Activated CD4-positive, alpha-beta T cell treated with anti-CD3 and anti-CD28 coated beads, Interleukin-2, Interleukin-6, amounts not matched to agents 100 ng/mL and 50 ng/mL, durations not matched to agents 16 hours and 8 hours (primary cell): ENCODE data around the gene RANBP3.
"Not testable (repeated sequence)": the region's sequence is repeated elsewhere in the genome, so short reads cannot be mapped to it uniquely, and the experiment has no call there.

Experiments used
- DNase-seq: peaks from one replicate; pipeline ENCODE4 v3.0.0-alpha.2; 2020

The RANBP3 gene

GRCh38 chr19:5963855-5964254, 14.1 kb downstream of the RANBP3 start:
- DNase-seq, result no peak

- DNase-seq, result not testable (repeated sequence)
Measured at GRCh38 chr19:5963259-5963658, 14.7 kb downstream of the RANBP3 start.

GRCh38 chr19:5961969-5962945, 15.7 kb downstream of the RANBP3 start:
- DNase-seq, result peak; percentile 73

GRCh38 chr19:5961641-5961968, 16.3 kb downstream of the RANBP3 start:
- peak; percentile 34 for DNase-seq

- DNase-seq, result no peak
Measured at GRCh38 chr19:5960005-5961001, 17.6 kb downstream of the RANBP3 start.

DNA sequence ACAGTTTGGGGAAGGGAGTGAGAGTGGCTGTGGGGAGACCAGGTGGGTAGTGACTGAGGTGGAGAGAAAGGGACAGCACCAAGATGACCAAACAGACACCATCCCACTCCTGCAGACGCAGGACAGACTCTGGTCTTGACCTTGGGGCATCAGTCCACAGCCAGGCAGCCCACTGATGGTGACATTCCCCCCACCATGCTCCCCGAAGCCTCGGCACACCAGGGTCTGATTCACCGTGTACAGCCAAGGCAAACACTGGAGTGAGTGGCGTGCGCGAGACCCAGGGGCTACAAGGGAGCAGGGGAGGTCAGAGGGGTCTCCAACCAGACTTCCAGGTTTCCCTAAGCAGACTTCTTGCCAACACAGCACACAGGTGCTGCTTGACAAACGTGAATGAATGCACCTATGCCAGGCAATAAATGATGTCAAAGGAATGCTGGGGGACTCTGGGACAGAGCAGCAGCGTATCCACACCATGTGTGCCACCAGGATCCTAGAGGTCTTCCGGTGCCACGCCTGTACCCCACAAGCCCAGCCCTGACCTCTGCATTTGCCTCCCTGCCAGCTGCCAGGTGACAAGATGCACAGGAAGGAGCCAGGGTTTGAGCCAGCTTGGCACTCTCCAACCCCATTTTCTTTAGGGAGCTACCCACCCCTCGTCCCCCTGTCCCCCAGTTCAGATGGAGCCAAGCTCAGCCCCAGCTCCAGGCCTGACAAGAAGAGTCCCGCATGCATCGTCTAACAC, 18.5 kb downstream of the RANBP3 start:
- no peak for DNase-seq

DNA sequence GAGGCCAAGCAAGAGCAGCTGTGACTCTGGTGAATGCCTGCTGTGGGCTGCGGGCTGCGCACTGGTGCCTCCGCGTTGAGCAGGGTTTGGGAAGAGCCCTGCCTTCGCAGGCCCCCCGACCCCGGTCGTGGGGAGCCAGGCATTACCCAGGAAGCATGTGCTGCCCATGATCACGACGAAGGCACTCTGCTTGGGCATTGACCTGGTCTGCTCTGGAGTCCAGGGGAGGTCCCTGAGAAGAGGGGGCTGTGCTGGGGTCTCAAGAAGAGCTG, 19.2 kb downstream of the RANBP3 start:
- DNase-seq, result no peak

DNA sequence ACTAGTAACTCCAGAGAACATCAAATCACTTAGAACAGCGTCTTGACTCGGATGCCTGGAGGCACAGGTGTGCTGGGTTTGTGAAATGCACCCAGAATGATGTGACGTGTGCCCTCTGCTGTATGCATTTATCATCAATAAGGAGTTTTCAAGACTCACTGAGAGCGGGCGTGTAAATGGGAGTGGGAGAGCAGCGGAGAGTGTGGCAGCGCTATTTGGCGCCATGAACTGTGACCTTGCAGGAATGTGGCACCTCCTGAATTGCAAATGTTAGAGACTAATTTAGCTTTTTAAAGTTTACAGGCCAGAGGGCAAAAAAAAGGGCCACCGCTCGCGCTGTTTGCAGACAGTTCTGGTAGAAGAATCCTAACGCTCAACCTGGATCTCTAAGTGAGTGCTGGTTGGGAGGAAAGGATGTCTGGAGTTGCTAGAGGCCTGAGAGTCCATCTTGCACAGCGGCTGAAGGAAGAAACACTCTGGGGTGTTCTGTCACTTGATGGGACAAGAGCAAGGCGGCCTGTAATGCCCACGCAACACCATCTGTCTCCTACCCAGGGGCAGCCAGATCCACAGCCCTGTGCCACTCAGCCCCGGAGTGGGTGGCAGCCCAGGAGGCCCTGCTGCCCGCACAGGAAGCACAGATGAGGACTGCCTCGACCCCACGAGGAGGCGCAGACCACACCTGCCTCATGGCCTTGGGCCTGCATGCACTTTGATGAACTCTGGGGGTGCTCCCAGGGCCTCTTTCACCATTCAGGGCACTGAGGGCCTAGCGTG, 19.7 kb downstream of the RANBP3 start:
- DNase-seq, result no peak

DNA sequence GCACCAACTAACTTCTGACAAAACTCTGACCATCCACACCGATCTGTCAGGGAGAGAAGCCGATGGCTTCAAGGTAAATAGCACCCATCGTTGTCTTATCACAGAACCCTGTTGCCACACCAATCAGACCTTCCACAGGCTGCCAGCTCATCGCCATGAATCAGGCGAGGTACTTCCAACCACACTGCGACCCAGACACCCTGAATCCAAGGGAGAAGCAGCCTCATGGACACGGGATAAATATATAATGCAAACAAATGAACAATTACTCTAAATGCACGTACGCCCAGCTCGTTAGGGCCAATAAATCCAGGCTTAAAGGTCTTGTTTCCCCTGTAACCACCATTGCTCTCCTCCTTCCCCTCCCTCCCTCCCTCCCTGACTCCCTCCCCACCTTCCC, 20.8 kb downstream of the RANBP3 start:
- no peak for DNase-seq

- DNase-seq, result no peak
Measured at GRCh38 chr19:5956728-5957127, 21.2 kb downstream of the RANBP3 start.

GRCh38 chr19:5956323-5956722, 21.6 kb downstream of the RANBP3 start:
- no peak for DNase-seq

DNA sequence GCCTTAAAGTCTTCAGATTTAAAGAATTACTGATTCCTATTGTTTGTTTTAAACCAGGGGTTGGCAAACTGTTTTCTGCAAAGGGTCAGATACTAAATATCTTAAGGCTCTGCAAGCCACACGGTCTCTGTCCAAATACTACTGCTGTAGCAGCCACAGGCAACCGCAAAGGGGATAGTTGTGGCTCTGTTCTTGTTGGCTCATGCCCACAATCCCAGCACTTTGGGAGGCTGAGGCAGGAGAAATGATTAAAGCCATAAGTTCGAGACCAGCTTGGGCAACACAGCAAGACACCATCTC, 22.4 kb downstream of the RANBP3 start:
- DNase-seq, result no peak

DNA sequence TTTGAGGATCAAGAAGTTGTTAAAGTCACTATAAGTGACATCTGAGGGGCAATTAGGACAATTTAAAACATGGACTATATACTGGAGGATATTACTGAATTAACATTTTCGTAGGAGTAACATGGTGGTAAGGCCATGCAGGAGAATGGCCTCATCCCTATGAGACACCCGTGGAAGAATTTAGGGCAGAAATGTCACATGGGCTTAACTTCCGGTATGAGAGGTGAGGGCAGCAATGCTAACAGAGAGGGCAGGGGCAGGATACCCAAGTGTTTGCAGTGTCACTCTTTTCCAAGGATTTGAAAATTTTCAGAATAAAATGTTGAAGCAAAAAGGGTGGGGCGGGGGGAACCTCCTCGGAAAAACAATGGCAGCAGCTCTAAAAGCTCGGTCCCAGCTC, 23.6 kb downstream of the RANBP3 start:
- DNase-seq, result no peak

- DNase-seq, result peak; percentile 56
Measured at GRCh38 chr19:5953680-5954213, 24.2 kb downstream of the RANBP3 start.

DNA sequence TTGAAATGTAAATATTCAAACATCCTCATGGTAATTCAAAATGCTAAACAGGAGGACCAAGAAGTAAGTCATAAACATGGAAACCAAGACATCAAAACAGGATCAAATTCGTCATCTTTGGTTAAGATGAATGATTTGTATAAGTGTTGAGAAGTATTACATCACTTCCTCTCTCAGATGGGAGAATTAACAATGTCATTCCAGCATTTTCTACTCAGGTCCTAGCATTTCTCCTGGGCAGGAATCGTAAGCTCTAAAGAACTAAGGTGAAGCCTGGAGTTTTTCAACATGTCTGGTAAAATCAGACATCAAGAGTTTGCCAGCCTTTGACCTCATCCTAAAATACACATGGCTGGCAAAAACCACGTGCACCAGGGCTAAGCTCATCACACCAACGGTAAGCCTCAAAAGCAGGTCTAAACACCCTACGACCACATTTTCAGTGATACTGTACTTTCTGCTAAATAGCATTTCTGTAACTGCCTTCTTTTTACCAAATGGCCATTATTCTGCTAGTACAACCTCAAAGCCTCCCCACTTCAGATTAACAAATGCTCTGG, 24.8 kb downstream of the RANBP3 start:
- DNase-seq, result peak; percentile 42

DNA sequence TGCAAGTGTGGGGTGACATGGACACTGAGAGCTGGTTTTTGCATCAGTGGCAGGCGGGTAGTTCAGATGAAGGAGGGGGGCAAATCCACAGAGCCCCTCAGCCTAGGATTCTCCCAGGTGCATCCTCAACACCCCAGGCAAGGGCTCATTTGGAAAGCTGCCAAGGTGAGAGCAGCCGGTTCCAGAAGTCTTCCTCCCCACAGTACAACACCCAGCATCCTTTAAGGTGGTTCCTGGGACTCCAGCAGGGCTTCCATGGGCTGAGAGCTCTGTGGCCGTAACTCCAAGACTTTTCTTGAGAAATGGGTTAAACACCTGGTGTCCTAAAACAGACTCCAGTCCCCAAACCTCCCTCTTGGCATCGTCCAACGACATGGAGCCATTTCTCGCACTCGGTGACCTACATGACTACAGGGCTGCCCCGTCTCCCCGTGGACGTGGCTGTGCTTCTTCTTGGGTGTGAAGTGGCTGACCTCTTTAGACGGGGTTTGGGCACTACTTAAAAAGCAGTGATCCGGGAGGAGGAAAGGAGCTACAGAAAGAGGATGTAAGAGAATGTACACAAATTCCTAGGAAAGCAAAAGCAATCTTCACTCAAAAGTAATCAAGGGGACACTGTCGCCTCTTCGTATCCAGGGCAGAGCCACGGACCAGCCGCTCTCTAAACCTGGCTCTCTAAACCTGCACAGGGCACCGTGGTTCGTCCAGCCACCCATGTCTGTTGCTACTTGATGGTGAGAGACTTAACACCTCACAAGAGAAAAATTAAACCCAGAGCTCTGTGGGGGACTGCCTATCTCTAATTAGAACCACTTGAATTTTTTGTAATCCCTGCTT, 25.5 kb downstream of the RANBP3 start:
- no peak for DNase-seq

GRCh38 chr19:5951338-5951861, 26.5 kb downstream of the RANBP3 start:
- DNase-seq, result no peak

- DNase-seq, result no peak
Measured at GRCh38 chr19:5950741-5951140, 27.2 kb downstream of the RANBP3 start.

DNA sequence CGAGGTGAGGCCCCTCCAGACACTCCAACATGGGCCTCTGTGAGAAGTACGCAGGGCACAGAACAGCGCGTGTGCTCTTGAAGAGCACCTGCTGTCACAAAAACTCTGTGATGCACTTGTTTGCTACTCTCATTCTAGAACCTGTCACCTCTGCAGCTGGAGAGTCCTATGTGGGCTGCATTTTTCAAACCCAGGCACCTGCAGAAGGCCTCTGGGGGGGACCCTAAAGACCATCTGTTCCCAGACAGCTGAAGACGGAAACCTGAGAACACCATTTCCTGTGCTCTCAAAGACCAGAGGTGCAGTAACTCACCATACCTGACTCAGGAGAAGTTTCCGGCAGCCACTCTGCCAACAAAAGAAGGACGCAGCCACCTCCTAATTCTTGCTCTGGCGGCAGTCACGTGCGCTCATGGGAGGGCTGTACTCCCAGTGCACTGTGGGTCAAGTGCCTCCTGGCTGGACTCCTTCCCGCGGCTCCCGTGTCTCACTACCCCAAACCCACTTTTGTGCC, 28.1 kb downstream of the RANBP3 start:
- peak; percentile 62 for DNase-seq
